Vagina (tissue), 2 donors: ENCODE data around the gene PDZK1IP1.

Experiments used
- POLR2AphosphoS5 ChIP-seq, 2 donors: sonication (generic); formaldehyde crosslinking; IDR thresholded peaks; one replicate each; pipeline ENCODE4 v1.9.0; 2017; ENCODE audit warnings: antibody characterized with exemption in 2 of 2, mild to moderate bottlenecking in 2 of 2, low read depth in 1 of 2; ENCODE audit not compliant: insufficient read depth in 1 of 2
- TF ChIP-seq, protein P1 (sequence below), 3 experiments: fragments of 450-650 bp in 2 of 3; fragments of 200-600 bp in 1 of 3; sonication (generic) in 1 of 3; IDR thresholded peaks; one replicate each; pipeline ENCODE4 v1.5.1; 2017 to 2019; ENCODE audit warnings: antibody characterized with exemption in 3 of 3, mild to moderate bottlenecking in 2 of 3, moderate library complexity in 2 of 3

DNA sequence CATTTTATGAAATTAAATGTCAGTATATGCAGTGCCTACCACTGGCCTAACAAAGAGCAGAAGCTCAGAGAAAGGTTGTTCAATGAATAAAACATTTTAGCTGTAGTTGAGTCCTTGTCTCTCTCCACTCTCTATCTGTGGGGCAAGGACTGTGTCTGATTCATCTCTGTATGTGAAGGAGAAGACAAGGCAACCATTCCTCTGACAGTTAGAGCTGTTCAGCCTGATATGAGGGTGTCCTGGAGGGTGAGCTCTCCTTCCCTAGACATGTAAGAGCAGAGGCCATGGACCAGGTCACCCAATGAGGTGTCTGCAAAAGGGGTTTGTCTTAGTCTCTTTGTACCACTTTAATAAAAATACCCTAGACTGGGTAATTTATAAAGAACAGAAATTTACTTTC lies 4.5 kb upstream of the PDZK1IP1 start:
- TF ChIP-seq, protein P1, sequence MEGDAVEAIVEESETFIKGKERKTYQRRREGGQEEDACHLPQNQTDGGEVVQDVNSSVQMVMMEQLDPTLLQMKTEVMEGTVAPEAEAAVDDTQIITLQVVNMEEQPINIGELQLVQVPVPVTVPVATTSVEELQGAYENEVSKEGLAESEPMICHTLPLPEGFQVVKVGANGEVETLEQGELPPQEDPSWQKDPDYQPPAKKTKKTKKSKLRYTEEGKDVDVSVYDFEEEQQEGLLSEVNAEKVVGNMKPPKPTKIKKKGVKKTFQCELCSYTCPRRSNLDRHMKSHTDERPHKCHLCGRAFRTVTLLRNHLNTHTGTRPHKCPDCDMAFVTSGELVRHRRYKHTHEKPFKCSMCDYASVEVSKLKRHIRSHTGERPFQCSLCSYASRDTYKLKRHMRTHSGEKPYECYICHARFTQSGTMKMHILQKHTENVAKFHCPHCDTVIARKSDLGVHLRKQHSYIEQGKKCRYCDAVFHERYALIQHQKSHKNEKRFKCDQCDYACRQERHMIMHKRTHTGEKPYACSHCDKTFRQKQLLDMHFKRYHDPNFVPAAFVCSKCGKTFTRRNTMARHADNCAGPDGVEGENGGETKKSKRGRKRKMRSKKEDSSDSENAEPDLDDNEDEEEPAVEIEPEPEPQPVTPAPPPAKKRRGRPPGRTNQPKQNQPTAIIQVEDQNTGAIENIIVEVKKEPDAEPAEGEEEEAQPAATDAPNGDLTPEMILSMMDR (IDR thresholded peaks at IDR 0.05) = no peak
- TF ChIP-seq POLR2AphosphoS5 (IDR thresholded peaks at IDR 0.05; ENCODE audit: insufficient read depth in 1 of 2, low read depth in 1 of 2) = no peak
